HS-27A (cell line): Measurements from ENCODE around the gene ARL2BP.

Experiments used
- DNase-seq: peaks from one replicate; pipeline ENCODE4 v3.0.0-alpha.2; 2012; ENCODE audit warnings: low read depth, missing footprints

Gene ARL2BP

DNA sequence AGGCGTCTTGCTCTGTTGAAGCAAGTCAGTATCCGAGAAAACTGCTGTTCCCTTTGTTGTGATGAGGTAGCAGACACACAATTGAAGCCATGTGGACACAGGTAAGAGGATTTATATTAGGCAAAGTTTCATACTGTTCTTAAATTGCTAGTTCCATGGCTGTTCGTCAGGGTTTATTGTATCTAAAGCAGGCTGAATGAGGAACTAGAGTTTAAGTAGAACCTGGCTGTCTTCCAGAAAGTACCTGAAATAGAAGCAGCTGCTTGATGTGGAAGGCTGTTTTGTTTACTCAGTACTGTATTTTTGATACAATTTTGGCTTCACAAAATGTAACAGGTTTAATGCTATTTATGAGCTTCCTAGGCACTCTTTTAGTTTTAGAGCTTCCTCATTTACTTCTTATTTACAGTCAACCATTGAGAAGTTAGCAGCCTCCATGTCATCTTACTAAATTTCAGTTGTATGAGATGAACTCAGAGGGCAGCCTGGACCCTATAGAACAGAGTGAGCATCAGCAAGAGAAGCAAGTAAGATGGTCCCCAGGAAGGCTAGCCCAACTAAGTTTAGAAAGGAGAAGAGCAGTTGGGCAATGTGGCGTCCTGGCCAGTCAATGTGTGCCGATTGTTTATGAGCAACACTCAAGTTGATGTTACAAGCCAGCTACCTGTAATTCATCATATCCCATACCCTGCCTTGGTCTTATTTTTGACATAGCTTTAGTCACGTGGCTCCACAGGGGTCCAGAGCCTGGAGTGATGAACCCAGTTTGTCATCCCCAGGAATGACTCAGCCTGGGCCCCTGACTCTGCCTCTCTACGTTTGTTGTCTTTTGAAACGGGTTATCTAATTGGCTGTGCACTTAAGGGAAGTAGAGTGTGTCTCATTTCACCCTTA, 9.7 kb upstream of the ARL2BP start:
- DNase-seq = no peak

DNA sequence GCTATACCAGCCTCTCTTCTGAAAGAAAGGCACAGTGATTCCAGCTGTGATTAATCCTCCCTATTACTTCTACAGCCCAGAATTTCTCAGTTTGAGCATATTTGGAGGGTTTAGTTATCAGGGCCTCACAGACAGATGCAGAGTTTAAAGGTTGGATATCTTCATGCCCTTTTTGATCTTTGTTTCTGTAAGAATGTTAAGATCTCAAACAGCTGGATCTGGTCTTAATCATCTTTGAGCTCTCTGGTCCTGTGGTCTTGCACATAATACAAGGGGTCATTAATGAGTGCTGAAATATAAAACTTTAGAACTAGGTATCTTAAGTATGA, 9.1 kb upstream of the ARL2BP start:
- DNase-seq = no peak

DNA sequence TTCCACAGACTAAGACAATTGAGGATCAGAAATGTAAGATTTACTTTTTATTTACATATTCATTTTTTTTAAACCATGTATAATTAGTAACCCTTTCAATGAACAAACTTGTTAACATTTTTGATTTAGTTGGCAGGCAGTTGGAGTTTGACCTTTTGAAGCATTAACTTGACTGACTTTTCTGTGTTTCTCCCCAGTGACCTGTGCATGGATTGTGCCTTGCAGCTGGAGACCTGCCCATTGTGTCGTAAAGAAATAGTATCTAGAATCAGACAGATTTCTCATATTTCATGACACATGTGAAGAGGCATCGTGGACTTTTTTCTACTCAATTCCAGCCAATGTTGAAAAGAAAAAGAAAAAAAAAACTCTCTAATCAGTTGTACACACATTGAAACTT, 6.4 kb upstream of the ARL2BP start:
- no peak for DNase-seq

DNA sequence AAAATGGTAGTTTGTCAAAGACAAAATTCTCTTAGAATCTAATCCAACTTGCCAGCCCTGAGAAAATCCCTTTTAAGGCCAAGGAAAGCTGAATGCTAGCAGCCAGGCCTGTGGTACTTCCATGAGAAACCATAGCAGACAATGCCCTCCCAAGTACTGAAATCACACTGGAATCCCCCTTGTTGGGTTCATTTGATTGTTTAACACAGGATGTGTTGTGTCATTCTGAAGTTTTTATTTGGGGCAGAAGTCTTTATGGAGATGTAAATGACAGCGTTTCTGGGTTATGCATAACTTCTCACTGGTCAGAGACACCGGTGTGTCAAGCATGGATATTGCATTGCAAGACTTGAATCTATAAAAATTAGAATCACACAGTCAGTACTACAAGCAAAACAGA, 6.0 kb upstream of the ARL2BP start:
- no peak for DNase-seq

DNA sequence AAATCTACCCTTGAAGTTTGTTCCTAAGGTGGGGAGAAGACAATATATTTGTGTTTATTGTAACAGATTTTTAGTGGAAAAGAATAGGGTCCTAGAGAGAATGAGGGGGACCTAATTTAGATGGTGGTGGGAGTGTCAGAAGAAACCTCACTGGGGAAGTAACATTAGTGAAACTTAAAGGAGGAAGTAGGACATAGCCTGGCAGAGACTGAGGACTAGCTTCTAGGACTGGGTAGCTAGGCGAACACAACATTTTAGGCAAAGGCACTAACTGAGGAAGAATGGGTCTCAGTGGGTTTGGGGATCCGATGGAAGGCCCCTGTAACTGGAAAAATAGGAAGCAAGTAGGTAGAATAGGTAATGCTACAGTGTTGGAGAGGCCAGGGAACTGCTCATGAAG, 4.2 kb upstream of the ARL2BP start:
- DNase-seq = no peak

DNA sequence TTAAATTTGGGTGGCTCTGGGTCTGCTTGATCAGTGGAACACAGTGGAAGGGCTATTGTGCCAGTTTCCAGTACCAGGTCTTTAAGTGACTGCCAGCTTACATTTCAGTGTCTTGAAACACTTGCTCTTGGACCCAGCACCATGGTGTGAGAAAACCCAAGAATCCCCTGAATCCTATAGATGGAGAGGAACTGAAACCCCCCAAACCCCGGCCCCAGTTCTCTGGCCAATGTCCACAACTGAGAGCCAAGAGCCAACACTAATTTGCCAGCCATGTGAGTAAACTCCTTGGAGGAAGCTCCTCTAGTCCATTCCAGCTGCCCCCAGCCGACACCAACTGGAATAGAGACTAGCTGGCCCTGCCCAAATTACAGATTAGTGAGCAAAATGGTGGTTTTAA, 2.4 kb upstream of the ARL2BP start:
- DNase-seq = no peak

DNA sequence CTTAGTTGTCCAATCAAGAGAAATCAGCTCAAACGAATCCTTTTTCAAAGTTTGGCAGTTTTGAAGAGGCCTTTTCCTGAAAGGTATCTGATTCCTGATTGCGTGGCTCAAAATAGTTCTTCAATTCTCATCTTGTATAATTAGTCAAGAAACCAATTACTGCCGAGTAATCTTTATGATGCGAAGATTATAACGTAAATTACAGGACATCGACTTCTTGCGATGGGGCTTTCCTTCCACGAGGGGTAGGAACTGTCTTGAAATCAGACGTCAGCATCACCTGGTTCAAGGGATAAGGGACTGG, 644 bp upstream of the ARL2BP start:
- DNase-seq = no peak

DNA sequence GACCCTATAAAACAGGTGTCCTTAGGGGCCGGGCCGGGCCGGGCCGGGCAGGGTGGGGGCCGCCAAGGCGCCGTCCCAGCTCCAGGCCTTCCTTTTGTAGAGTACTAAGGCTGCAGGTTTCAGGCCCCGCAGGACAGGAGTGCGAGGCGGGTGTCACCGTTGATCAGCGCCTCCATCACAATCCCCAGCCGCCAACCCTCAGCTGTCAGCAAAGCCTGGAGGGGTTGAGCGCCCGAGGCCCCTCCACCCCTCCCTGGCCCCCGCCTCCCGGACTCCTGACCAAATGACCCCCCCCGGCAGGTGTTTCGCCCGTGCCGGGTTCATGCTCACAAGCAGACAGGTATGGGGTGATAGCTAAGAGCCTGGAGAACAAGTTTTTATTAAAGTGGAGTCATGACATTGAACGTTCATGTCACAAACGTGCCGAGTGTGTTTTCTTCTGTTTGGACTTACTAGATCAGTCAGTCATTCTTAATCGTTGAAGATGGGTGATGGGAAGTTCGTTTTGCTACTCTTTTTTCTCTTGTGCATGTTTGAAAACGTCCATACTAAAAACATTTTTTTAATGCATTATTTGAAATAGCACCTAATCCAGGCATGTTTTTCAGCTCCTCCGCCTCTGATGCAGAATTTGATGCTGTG, 534 bp downstream of the ARL2BP start:
- DNase-seq = no peak

DNA sequence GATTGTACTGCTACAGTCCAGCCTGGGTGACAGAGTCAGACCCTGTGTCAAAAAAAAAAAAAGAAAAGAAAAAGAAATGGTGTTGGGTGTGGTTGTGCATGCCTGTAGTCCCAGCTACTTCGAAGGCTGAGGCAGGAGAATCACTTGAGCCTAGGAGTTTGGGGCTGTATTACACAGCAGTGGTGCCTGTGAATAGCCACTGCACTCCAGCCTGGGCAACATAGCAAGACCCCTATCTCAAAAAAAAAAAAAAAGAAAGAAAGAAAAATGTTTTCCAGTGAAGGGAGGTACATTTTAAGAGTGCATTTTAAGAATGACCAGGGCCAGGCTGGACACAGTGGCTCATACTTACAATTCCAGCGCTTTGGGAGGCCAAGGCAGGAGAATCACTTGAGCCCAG, 6.3 kb downstream of the ARL2BP start:
- DNase-seq = no peak

DNA sequence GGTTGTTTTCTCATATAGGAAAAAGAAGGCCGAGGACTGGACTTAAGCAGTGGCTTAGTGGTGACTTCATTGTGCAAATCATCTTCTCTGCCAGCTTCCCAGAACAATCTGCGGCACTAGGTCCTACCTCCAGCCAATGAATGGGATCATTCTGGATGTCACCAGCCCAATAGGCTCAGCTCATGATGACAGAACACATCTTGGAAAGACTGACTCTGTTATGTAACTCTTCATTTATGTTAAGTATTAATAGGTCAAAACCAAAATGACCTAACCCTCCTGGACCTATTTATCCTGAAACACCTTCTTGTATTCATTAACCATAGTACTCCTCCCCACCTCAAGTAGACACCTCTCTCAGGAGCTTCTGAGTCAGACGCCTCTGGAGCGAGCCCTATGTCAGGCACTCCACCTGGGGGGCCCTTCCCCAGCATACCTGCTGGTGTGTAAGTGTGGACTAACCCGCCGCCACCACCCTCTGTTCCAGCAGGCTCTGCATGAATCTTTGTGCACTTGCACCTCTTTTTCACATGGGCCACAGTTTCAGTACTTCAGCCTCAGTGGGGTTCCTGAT, 7.2 kb downstream of the ARL2BP start:
- no peak for DNase-seq

DNA sequence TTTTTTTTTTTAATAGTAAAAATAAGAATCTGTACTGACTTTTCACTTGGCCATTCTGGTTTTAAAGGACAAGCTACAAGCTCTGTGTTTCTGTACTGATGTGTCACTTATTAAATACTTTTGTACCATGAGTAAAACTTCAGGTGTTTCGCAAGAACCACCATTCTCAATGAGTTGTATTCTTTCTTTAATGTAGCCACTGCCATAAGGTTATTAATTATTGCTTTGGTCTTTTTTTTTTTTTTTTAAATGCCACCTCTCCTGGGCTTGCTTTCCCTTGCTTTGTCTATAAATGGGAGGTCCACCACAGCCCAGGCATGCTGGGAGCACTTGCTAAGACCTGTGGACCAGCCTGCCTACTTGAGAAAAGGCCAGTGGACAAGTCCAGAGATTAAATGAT, 8.4 kb downstream of the ARL2BP start:
- DNase-seq = no peak

DNA sequence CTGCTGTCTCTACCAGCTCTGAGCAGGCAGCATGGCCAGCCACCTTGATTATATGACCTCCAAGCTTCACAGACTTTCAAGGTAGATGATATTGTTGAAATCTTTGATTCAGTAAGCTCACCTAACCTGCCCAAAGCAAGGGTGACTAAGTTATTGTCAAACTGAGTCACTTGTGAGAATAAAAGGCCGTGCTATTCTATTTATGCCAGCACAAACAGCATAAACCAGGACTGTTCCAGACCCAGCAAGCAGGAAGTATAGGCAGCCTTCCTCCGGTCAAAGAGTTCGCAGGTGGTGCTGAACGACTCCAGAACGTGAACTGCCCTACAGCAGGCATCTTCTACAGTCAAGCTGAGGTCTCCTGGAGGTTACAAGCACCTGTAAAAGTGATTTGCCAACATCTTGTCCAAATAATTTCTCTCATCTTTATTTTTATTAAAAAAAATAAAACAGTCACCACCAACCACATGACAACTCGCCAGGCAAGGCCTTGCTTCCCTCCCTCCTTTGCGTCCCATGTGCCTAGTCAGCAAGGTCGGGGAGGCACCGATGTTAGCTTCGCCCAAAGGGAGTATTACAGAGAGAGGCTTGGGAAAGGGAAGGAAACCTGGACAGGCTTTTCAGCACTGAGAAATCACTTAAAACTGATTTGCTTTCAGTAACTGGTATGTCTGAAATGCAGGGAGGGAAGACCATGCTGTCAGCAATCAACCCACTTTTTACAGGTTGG, 10.8 kb downstream of the ARL2BP start:
- no peak for DNase-seq

DNA sequence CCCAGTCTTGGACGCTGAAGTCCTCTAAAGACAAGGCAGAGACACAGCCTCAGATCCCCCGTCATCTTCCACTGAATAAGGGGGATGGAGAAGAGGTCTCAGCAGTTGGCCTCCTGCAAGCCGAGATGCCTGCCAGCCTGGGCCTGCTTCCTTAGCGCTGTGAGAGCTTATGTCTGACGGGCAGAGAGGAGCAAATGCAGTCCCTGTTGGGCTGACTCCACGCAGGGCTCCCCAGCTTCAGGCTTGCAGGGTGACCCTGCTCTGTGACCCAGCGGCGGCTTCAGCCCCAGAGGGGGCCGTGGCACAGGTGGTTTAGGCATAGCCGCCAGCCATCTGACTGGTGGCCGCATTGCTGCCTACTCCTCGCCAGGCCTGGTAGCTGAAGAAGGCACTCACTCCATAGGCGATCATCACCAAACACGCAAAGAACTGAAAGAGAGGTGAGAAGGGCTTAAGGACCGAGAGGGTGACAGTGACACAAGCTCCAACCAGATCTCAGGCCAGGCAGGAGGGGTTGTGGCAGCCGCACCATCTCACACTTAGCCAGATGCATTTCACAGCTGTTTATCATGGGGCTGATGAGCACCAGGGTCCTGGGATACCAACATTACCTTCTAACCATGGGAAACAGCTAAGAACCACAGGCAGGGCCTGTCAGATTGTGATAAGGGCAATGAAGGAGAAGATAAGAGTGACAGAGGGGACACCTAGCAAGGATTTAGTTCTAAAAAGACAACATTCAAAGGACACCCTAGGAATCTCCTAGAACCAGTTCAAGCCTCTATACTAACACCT, 11.7 kb downstream of the ARL2BP start:
- no peak for DNase-seq

DNA sequence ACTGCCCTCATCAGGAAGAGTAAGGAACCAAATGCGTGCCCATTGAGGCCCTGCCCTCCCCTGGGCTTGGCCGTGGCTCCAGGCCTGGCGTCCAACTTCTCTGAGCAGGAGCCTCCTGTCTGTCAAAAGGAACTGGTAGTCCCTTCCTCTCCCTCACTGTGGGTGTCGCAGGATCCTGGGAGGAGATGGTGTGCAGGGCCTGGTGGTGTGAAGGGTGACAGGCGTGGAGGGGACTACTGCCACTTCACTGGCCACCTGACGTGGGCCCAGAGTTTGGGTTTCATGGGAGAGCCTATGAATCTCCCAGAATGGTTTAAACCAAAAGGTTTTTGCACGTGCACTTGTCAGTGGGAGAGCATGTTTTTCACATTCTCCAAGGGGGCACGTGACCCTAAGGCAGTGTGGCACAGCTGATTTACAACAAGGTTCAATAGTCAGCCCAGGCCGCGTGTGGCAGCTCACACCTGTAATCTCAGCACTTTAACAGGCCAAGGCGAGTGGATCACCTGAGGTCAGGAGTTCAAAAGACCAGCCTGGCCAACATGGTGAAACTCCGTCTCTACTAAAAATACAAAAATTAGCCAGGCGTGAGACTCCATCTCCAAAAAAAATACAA, 12.5 kb downstream of the ARL2BP start:
- DNase-seq = no peak

DNA sequence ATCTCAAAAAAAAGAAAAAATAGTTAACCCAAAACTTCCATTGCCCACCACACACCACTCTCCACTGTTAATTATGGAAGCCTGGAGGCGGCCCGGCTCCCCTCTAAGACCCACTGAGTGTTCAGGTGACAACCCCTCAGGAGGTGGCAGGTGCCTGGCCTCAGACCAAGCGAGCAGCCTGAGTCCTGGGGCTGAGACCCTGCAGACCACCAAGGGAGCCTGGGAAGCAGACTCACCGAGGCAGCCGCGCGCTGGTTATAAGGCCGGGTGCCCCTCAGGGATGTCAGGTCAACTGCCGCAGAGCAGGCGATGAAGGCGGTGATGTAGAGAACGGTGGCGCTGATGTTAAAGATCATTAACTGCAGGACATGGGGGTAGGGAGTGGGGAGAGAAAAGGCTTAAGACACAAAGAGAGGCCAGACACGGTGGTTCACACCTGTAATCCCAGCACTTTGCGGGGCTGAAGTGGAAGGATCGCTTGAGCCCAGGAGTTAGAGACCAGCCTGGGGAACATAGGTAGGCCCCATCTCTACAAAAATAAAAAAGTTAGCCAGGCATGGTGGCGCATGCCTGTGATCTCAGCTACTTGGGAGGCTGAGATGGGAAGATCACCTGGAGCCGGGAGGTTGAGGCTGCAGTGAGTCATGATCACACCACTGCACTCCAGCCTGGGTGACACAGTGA, 13.3 kb downstream of the ARL2BP start:
- no peak for DNase-seq

DNA sequence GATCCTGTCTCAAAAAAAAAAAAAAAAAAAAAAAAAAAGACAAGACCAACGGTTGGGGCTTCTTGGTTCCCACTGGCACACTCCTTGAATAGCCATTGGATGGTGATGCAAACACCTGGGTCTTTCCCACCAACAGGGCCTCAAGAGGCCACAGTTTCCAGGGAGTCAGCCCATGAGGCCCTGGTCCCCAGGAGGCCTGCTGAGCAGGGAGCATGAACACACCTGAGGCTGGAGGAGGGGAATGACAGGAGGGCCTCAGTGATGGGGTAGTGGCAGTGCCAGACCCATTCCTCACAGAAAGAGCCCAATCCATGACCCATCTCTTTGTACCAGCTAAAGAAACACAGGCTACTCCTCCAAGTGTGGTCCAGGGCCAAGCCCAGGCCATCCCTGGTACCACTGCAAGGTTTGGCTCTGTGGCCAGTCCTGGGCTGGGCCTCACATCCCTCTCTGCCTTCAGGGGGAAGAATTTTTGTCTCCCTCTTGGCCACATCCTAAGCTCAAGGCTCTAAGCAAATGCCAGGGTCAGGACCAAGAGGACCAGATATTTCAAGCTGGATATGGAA, 13.9 kb downstream of the ARL2BP start:
- no peak for DNase-seq

DNA sequence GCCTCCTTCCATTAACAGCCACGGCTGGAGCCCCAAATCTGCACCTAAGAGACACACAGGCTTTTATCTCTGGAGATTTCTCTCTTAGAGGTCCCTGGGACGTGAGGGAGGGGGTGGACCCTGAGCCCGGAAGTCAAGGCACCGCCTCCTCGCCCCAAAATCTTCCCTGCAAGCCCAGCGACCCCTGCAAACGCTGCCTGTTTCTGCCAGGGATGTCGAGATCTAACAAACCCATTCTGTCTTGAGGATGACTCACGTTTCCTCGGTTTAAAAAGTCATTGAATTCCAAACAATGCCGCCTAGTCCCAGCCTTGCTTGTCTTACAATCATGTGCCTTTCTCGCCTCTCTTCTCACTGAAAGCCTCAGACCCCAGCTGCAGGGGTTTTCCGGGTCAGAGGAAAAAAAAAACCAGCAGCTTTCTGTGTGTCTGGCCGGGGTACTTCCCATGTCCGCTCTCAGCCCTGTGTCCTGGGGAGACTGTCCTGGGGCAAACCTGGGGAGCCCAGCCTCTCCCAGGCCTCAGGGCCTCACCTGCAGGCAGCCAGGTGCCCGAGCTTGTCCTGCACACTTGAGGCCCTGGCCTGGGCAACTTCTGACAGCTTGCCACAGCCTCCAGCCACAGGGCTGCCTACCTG, 15.4 kb downstream of the ARL2BP start:
- DNase-seq = no peak

DNA sequence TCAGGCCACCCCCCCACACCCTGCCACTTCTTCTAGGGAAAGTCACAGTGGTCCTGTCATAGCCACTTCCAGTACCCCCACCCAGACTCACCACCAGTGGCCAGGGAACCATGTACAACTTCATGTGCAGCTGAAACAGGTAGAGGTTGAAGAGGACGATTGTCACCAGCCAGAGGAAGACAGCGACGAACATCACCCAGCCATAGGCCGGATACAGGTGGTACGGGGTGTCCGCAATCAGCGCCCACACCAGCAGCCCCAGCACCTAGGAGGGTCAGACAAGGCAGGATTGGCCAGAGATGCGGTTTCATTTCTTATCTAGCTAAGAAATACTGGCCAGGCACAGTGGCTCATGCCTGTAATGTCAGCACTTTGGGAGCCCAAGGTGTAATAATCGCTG, 16.7 kb downstream of the ARL2BP start:
- DNase-seq = no peak

DNA sequence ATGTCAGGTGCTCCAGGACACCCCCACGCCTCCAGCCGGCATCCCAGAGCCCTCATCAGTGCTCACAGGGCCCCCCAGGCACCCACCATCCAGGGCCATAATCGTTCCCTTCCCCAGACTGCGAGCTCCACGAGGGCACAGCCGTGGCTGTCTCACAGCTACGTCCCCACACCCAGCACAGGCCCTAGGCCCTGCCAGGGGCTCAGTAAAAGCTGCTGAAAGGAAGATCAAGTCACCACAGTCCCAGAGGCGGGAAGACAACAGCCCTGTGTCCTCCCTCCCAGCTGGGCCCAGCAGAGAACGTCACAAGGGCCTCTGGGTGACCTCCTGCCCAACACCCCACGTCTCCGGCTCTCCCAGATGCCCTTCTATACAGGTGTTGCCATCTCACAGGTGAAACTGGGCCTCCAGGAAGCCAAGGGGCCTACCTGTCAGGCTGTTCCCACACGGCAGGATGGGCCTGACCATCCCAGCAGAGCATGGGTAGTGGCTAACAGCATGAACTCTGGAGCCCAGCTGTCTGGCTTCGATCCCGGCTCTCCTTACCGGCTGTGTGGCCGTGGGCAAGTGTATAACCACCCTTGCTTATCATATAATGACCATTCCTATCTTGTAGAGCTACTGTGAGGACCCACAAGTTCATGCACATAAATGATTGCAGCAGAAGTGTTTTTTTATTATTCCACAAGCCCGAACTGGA, 17.9 kb downstream of the ARL2BP start:
- DNase-seq = no peak
